Measurements from ENCODE around the gene PKP1. TPM values are rescaled to one million over a fixed set of nuclear protein-coding genes. Genes with fewer than 3 reads are reported as not detected.

The PKP1 gene
- total RNA-seq, 1 donor from 2014 or later = not detected

GRCh38 chr1:201302163-201303152 lies 19.2 kb downstream of the PKP1 start:
- Mint-ChIP-seq H3K4me3 (ENCODE audit: low read depth) (no peak overlapping the region), H3K9me3 (ENCODE audit: low read depth) (no peaks in the 10 kb centered on the region), H3K27ac (no peak overlapping the region), H3K4me1 (ENCODE audit: low read depth) (peaks cover 2% of the 10 kb centered on the region), H3K27me3 (peaks cover 30% of the 10 kb centered on the region), H3K36me3 (ENCODE audit: insufficient read depth) (no peaks in the 10 kb centered on the region)
- no peak for TF ChIP-seq CTCF (IDR thresholded peaks at IDR 0.05; ENCODE audit: unreplicated experiment)
- no peak for DNase-seq (ENCODE audit: low spot score, unreplicated experiment)

GRCh38 chr1:201304126-201304525 lies 20.8 kb downstream of the PKP1 start:
- Mint-ChIP-seq H3K36me3 (ENCODE audit: insufficient read depth) (no peaks in the 10 kb centered on the region), H3K27me3 (peaks cover 34% of the 10 kb centered on the region), H3K9me3 (ENCODE audit: low read depth) (no peaks in the 10 kb centered on the region), H3K4me1 (ENCODE audit: low read depth) (peaks cover 4% of the 10 kb centered on the region), H3K27ac (no peak overlapping the region), H3K4me3 (ENCODE audit: low read depth) (no peak overlapping the region)
- TF ChIP-seq CTCF (IDR thresholded peaks at IDR 0.05; ENCODE audit: unreplicated experiment) = no peak
- DNase-seq (ENCODE audit: low spot score, unreplicated experiment) = no peak

DNA sequence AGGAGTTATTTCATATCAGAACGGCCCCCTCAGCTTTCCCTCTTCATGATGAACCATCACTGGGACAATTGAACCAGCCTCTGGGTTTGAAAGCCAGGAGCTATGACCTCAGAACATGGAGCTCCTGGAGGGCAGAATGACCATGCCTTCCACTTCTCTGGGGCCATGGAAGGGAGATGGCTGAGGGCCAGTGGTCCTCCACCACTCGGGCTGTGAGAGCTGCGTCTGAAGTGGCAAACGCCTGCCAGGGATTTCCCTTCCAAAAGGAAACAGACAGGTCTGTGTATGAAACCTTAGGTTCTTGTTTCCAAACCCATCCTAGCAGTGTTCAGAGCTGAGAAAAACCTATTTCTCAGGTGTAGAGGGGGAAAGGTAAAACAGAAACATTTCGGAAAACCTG lies 22.5 kb downstream of the PKP1 start:
- H3K36me3 Mint-ChIP-seq (ENCODE audit: insufficient read depth) = no peaks in the 10 kb centered on the region
- H3K4me3 Mint-ChIP-seq (ENCODE audit: low read depth) = no peak overlapping the region
- no peaks in the 10 kb centered on the region for H3K9me3 Mint-ChIP-seq (ENCODE audit: low read depth)
- no peak overlapping the region for H3K27ac Mint-ChIP-seq
- peaks cover 7% of the 10 kb centered on the region for H3K4me1 Mint-ChIP-seq (ENCODE audit: low read depth)
- TF ChIP-seq CTCF (IDR thresholded peaks at IDR 0.05; ENCODE audit: unreplicated experiment) = no peak
- H3K27me3 Mint-ChIP-seq = peaks cover 36% of the 10 kb centered on the region
- no peak for DNase-seq (ENCODE audit: low spot score, unreplicated experiment)

GRCh38 chr1:201307231-201307630 lies 23.9 kb downstream of the PKP1 start:
- TF ChIP-seq CTCF (IDR thresholded peaks at IDR 0.05; ENCODE audit: unreplicated experiment) = no peak
- H3K9me3 Mint-ChIP-seq (ENCODE audit: low read depth) = no peaks in the 10 kb centered on the region
- H3K4me1 Mint-ChIP-seq (ENCODE audit: low read depth) = peaks cover 5% of the 10 kb centered on the region
- no peak overlapping the region for H3K27ac Mint-ChIP-seq
- H3K36me3 Mint-ChIP-seq (ENCODE audit: insufficient read depth) = no peaks in the 10 kb centered on the region
- H3K27me3 Mint-ChIP-seq = peaks cover 26% of the 10 kb centered on the region
- DNase-seq (ENCODE audit: low spot score, unreplicated experiment) = no peak
- H3K4me3 Mint-ChIP-seq (ENCODE audit: low read depth) = no peak overlapping the region

GRCh38 chr1:201307760-201308499 lies 24.6 kb downstream of the PKP1 start:
- no peak for DNase-seq (ENCODE audit: low spot score, unreplicated experiment)
- Mint-ChIP-seq H3K4me1 (ENCODE audit: low read depth) (peaks cover 5% of the 10 kb centered on the region), H3K4me3 (ENCODE audit: low read depth) (no peak overlapping the region), H3K27me3 (peaks cover 26% of the 10 kb centered on the region), H3K9me3 (ENCODE audit: low read depth) (no peaks in the 10 kb centered on the region), H3K27ac (no peak overlapping the region), H3K36me3 (ENCODE audit: insufficient read depth) (no peaks in the 10 kb centered on the region)
- no peak for TF ChIP-seq CTCF (IDR thresholded peaks at IDR 0.05; ENCODE audit: unreplicated experiment)

All from progenitor cell of endocrine pancreas (in vitro differentiated cells).